ENCODE results near the gene ATP6V1G1.

- TF ChIP-seq POLR2A (IDR thresholded peaks at IDR 0.05), result no peak
- TF ChIP-seq CTCF (IDR thresholded peaks at IDR 0.05), result no peak
Observed at GRCh38 chr9:114560956-114561355, 26.6 kb upstream of the ATP6V1G1 start.

All from breast epithelium (tissue), 3 donors.